Lower leg skin (tissue), 3 donors: ENCODE data around the gene PARS2.

Experiments used
- CTCF ChIP-seq, 3 donors: fragments of 450-650 bp; IDR thresholded peaks; one replicate each; pipeline ENCODE4 v1.5.1; 2016; ENCODE audit warnings: antibody characterized with exemption in 3 of 3, mild to moderate bottlenecking in 3 of 3, moderate library complexity in 2 of 3
- POLR2A ChIP-seq, 2 donors: fragments of 450-650 bp; IDR thresholded peaks; one replicate each; pipeline ENCODE4 v1.6.1; 2016 to 2017; ENCODE audit warnings: antibody characterized with exemption in 2 of 2, mild to moderate bottlenecking in 1 of 2, moderate library complexity in 1 of 2

- no peak for TF ChIP-seq POLR2A (IDR thresholded peaks at IDR 0.05)
- TF ChIP-seq CTCF (IDR thresholded peaks at IDR 0.05) = no peak
Measured at GRCh38 chr1:54805981-54806381, 41.7 kb upstream of the PARS2 start.
